Measurements from ENCODE around the gene KCNK6.

KCNK6 gene

DNA sequence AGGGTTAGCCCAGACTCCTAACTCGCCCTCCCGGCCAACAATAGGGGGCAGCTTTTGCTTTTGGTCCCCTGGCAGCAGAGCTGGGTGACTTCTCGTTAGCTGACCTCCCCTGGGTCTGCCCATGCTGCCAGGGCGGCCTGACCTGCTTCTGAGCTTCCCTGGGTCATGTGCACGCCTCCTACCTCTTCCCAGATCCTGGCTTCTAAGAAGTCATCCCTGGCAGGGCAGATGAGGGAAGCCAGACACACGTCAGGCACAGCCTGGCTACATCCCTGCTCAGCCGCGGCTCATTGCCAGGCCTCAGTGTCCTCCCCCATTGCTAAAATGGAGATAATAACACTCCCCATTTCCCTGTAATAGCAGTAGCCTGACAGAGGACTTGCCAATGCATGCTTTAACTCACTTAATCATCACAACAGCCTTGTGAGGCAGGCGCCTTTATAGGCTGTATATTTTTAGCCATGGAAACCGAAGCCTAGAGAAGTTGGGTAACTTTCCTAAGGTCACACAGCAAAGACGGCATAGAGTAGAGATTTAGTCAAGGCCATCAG, 2.1 kb downstream of the KCNK6 start:
- no peak for DNase-seq (ENCODE audit: low read depth)
- TF ChIP-seq, protein P1, sequence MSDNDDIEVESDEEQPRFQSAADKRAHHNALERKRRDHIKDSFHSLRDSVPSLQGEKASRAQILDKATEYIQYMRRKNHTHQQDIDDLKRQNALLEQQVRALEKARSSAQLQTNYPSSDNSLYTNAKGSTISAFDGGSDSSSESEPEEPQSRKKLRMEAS (IDR thresholded peaks at IDR 0.05; ENCODE audit: low read depth, low read length) = no peak
- no peak for TF ChIP-seq POLR2A (IDR thresholded peaks at IDR 0.05; ENCODE audit: extremely low read depth, insufficient read length)
- TF ChIP-seq, protein P2, sequence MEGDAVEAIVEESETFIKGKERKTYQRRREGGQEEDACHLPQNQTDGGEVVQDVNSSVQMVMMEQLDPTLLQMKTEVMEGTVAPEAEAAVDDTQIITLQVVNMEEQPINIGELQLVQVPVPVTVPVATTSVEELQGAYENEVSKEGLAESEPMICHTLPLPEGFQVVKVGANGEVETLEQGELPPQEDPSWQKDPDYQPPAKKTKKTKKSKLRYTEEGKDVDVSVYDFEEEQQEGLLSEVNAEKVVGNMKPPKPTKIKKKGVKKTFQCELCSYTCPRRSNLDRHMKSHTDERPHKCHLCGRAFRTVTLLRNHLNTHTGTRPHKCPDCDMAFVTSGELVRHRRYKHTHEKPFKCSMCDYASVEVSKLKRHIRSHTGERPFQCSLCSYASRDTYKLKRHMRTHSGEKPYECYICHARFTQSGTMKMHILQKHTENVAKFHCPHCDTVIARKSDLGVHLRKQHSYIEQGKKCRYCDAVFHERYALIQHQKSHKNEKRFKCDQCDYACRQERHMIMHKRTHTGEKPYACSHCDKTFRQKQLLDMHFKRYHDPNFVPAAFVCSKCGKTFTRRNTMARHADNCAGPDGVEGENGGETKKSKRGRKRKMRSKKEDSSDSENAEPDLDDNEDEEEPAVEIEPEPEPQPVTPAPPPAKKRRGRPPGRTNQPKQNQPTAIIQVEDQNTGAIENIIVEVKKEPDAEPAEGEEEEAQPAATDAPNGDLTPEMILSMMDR (IDR thresholded peaks at IDR 0.05; ENCODE audit: low read depth, low read length) = no peak
- TF ChIP-seq MYC (IDR thresholded peaks at IDR 0.05; ENCODE audit: low read depth, low read length) = no peak
- no peak overlapping the region for H3K4me3 ChIP-seq (ENCODE audit: low read depth, low read length)

DNA sequence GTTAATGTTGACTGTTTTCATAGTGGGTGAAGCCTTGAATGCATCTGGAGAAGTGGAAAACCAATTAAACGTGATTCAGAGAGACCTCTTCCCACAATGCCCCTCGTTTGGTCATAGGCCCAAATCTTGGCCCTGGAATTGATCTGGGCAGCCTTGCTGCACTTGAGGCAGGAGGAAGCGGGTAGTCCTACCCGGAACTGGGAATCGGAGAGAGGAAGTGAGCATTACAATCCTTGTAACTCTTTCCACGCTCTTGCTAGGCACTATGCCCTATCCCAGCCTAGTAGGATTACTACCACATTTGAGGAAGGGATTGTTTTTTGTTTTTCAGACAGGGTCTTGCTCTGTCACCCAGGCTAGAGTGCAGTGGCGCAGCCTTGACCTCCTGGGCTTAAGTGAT, 3.6 kb downstream of the KCNK6 start:
- H3K4me3 ChIP-seq (ENCODE audit: low read depth, low read length) = no peak overlapping the region
- no peak for TF ChIP-seq MYC (IDR thresholded peaks at IDR 0.05; ENCODE audit: low read depth, low read length)
- TF ChIP-seq, protein P1 (IDR thresholded peaks at IDR 0.05; ENCODE audit: low read depth, low read length) = no peak
- TF ChIP-seq POLR2A (IDR thresholded peaks at IDR 0.05; ENCODE audit: extremely low read depth, insufficient read length) = no peak
- TF ChIP-seq, protein P2 (IDR thresholded peaks at IDR 0.05; ENCODE audit: low read depth, low read length) = no peak
- DNase-seq (ENCODE audit: low read depth) = no peak

DNA sequence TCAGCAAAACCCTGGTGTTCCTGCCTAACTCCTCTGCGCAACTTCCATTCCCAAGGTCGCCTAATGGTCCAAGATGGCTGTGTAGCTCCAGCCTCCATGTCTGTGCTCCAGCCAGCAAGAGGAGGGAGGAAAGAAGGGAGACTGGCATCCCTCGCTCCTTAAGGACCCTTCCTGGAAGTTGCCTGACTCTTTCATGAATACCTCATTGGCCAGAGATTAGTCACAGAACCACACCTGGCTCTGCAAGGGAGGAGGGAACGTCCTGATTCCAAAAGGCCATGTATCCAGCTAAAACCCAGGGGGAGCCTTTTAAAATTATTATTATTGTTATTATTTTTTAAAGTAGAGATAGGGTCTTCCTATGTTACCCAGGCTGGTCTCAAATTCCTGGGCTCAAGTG, 4.8 kb downstream of the KCNK6 start:
- H3K4me3 ChIP-seq (ENCODE audit: low read depth, low read length) = no peak overlapping the region
- no peak for TF ChIP-seq POLR2A (IDR thresholded peaks at IDR 0.05; ENCODE audit: extremely low read depth, insufficient read length)
- TF ChIP-seq, protein P2 (IDR thresholded peaks at IDR 0.05; ENCODE audit: low read depth, low read length) = no peak
- no peak for DNase-seq (ENCODE audit: low read depth)

DNA sequence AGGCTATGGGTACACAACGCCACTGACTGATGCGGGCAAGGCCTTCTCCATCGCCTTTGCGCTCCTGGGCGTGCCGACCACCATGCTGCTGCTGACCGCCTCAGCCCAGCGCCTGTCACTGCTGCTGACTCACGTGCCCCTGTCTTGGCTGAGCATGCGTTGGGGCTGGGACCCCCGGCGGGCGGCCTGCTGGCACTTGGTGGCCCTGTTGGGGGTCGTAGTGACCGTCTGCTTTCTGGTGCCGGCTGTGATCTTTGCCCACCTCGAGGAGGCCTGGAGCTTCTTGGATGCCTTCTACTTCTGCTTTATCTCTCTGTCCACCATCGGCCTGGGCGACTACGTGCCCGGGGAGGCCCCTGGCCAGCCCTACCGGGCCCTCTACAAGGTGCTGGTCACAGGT, 6.9 kb downstream of the KCNK6 start:
- H3K4me3 ChIP-seq (ENCODE audit: low read depth, low read length) = no peak overlapping the region
- TF ChIP-seq, protein P2 (IDR thresholded peaks at IDR 0.05; ENCODE audit: low read depth, low read length) = no peak
- no peak for TF ChIP-seq MYC (IDR thresholded peaks at IDR 0.05; ENCODE audit: low read depth, low read length)
- DNase-seq (ENCODE audit: low read depth) = no peak

DNA sequence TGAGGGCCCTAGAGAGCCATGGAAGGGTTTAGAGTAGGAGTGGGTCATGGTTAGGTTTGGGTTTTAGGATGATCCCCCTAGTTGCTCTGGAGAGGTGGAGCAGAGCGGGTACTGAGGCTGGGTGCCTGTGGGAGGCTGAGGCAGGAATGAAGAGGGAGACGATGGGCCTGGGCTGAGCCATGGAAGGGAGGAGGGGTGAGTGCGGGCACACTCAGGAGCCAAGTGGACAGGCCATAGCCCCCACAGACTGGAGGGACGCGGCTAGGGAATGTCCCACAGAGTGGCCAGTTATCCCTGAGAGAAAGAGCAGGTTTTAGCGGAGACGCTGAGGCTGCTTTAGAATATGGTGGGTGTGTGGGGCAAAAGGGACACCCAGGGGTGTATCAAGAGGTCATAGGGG, 10.0 kb downstream of the KCNK6 start:
- no peak for DNase-seq (ENCODE audit: low read depth)
- no peak for TF ChIP-seq MYC (IDR thresholded peaks at IDR 0.05; ENCODE audit: low read depth, low read length)
- TF ChIP-seq POLR2A (IDR thresholded peaks at IDR 0.05; ENCODE audit: extremely low read depth, insufficient read length) = no peak
- TF ChIP-seq, protein P1 (IDR thresholded peaks at IDR 0.05; ENCODE audit: low read depth, low read length) = no peak
- TF ChIP-seq, protein P2 (IDR thresholded peaks at IDR 0.05; ENCODE audit: low read depth, low read length) = no peak
- no peak overlapping the region for H3K4me3 ChIP-seq (ENCODE audit: low read depth, low read length)

DNA sequence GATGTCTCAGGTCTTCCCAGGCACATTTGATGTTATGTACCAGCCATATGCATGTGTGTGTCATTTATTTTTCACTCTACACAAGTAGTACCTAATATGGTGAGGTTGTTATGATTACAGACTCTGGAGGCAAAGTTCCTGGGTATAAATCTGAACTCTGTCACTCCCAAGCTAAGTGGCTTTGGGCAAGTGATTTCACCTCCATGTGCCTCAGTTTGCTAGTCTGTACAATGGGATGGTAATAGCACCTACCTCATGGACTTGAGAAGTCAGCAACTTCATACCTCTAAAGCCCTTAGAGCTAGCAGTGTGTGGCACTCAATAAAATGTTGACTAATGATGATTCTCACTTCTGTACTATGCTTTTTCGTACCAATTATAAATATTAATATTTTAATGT, 12.1 kb downstream of the KCNK6 start:
- DNase-seq (ENCODE audit: low read depth) = no peak
- no peak overlapping the region for H3K4me3 ChIP-seq (ENCODE audit: low read depth, low read length)
- TF ChIP-seq, protein P2 (IDR thresholded peaks at IDR 0.05; ENCODE audit: low read depth, low read length) = no peak
- TF ChIP-seq POLR2A (IDR thresholded peaks at IDR 0.05; ENCODE audit: extremely low read depth, insufficient read length) (no peak), MYC (IDR thresholded peaks at IDR 0.05; ENCODE audit: low read depth, low read length) (no peak)
- TF ChIP-seq, protein P1 (IDR thresholded peaks at IDR 0.05; ENCODE audit: low read depth, low read length) = no peak
